GM18873 (cell line): Measurements from ENCODE around the gene UTP4.
A peak's percentile ranks its signal among the peaks of the same experiment; 100 is the strongest.

Source experiments
- ATAC-seq: cut with Tn5 transposase; IDR thresholded peaks from one replicate; pipeline ENCODE4 v1.9.1; 2021; ENCODE audit warnings: mild to moderate bottlenecking, moderate library complexity, moderate number of reproducible peaks; ENCODE audit not compliant: unreplicated experiment, low FRiP score

Gene UTP4

GRCh38 chr16:69132424-69133252, at the start of gene UTP4, which contains the start of gene CHTF8:
Gene UTP4, plus strand, starts transcription at chr16:69132649. Its CDS starts 811 bp downstream, at chr16:69133460.
Gene CHTF8, minus strand, starts transcription at chr16:69132588. Its CDS starts 11,130 bp downstream, at chr16:69121458.
- peak; percentile 63 for ATAC-seq

DNA sequence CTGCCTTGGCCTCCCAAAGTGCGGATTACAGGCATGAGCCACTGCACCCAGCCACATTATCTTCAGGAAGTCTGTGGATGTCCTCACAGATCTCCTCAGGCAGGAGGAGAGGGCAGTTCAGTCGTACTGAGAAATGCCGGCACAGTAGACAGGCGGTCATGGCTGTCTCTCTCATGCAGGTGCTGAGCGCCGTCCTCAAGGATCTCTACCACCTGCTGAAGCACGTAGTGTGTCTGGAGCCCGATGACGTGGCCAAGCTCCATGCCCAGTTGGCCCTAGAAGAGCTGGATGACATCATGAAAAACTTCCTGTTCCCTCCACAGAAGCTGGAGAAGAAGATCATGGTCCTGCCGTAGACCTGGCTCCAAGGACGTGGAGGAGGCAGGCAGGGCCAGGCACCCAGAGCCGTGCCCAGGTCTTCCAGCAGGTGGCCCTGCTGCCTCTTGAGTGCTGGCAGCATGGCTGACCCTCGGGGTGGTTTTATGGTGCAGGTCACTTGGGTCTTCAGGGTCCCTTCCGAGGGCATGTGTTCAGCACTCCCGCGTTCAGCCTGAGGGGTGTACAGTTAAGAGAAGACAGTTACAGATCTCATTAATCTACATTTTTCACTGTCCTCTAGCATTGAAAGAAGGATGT, 49.0 kb upstream of the UTP4 start:
- no peak for ATAC-seq

DNA sequence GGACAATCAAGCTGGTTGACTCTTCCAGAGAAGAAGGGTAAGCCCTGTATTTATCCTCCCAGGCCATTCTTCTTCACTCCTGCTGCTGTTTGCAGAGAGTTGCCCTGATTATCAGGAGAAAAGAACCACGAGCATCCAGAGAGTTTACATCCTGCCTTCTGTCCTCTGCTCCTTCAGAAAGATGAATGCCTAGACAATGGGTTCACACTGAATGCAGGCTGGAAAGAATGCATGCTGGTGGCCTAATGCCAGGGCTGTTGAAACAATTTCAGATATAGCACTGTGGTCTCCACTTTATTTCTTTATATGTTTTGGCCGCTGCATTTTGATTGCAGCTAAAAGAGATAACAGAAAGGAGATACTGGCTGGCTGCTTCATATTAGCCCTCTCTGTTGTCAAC, 48.2 kb upstream of the UTP4 start:
- no peak for ATAC-seq

DNA sequence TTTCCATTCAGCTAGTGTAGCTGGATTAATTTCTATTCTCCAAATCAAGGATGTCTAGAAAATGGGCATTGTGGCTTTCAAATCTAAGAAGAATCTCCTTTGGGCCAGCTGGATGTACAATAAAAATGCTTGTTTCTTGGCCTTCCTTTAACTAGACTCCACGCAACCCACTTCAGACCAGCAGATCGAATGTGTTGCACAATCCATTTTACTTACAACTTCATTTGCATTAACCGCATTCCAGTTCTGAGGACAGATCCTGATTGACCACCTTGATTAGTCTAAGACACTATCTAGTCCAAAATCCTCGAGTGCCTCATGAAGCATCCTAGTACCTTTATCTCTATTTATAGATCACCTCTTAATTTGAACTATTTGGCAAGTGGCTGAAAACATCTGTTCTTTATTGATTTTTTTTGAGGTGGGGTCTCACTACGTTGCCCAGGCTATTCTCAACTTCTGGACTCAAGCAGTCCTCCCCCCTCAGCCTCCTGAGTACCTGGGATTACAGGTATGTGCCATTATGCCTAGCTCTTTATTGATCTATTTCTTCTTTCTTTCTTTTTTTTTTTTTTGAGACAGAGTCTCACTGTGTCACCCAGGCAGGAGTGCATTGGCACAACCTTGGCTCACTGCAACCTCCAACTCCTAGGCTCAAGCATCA, 47.3 kb upstream of the UTP4 start:
- no peak for ATAC-seq

DNA sequence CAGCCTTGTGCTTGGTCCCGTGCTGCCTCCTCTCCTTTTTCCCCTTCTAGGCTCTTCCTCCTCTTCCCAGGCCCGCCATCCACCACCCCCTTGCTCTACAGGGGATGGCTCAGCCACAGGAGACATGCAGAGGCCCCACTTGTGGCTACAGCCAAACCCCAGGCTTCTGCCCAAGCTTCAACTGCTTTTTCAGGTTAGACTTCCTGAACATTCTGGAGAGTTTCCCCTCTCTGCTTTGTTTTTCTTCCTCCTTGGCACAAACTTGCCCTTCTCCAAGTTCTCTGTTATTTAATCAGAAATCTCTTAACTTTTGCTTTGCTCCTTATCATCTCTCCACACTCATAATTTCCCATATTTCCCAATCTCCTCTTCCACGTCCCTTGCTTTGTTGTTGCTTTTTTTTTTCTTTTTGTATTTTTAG, 45.3 kb upstream of the UTP4 start:
- ATAC-seq: no peak

DNA sequence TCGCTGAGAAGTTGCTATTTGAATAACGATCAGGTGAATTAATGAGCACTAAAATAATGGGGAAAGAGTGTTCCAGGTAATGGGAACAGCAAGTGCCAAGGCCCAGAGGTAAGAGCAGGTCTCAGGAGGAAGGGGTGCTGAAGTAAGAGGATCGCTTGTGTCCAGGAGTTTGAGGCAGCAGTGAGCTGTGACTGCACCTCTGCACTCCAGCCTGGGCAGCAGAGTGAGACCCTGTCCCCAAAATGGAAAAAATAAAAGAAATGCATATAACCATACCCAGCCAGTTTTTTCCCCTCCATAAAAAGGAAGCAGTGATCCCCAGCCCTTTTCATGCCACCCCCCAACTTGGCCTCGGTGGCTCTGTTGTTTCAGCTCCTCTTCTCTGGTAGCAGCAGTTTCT, 43.8 kb upstream of the UTP4 start:
- no peak for ATAC-seq

GRCh38 chr16:69089091-69089910, 43.1 kb upstream of the UTP4 start:
- ATAC-seq: no peak

DNA sequence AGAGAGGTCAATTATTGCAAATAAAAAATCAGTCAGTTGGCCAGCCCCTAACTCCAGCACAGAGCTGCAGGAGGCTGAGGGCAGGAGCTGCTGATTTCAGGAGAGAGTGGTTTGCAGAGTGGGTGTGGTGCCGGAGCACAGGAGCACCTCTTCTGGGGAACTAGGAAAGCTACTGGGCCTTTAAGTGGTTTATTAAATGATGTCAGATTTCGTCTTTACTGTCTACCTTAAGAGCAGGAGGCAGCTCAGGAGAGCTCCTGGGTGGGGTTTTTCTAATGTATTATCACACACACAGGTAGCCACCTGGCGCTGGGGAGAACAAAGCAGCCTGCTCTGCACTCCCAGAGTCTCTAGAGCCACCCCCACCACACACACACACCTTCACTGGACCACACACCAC, 38.5 kb upstream of the UTP4 start:
- ATAC-seq: no peak

GRCh38 chr16:69094501-69094900, 37.9 kb upstream of the UTP4 start:
- ATAC-seq: no peak

GRCh38 chr16:69095193-69095592, 37.3 kb upstream of the UTP4 start:
- ATAC-seq: no peak

GRCh38 chr16:69100071-69100691, 32.3 kb upstream of the UTP4 start:
- no peak for ATAC-seq

DNA sequence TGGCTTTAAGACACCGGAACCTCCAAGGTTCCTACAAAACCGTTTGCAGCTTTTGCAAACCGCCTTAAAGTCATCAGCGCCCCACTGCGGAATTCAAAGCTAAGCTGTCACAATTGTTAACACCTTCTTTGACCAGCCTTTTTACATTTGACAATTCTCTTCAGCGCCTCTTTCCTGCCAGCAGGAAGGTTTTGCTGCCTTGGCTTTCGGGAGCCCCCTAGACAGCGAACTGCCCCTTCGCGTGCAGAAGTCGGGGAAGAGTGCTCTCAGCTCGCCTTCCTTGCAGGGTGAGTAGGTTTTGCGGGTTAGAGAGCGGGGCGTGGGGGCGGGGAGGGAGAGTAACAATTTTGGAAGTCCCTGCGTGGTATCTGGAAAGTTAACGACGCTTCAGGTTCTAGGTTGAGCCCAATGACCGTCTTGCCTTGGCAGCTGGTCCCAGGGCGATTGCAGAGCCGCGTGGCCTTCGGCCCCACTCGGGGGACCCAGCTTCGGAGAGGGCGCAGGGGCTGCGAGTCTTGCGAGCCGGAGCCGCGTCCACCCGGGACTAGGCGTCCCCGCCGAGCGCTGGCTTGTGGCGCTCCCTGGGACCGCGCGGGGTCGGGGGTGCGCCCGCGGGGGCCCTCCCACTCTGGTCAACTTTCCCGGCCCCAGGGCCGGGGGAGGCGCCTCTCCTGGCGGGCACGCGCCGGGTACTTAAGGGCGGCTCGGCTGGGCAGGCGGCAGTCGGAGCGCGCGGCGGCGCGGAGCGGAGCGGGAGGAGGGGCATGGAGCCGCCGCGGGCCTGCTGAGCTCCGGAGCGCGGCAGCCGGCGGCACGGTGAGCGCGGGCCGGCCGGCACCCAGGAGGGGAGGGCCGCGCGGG, 26.7 kb upstream of the UTP4 start, which contains the start of gene HAS3:
Gene HAS3 (plus strand): TSS at position 153 of the 861 bp plus-strand sequence. CDS start 3,743 bp downstream, outside the sequence.
- no peak for ATAC-seq

GRCh38 chr16:69106491-69107315, 25.7 kb upstream of the UTP4 start:
- no peak for ATAC-seq

DNA sequence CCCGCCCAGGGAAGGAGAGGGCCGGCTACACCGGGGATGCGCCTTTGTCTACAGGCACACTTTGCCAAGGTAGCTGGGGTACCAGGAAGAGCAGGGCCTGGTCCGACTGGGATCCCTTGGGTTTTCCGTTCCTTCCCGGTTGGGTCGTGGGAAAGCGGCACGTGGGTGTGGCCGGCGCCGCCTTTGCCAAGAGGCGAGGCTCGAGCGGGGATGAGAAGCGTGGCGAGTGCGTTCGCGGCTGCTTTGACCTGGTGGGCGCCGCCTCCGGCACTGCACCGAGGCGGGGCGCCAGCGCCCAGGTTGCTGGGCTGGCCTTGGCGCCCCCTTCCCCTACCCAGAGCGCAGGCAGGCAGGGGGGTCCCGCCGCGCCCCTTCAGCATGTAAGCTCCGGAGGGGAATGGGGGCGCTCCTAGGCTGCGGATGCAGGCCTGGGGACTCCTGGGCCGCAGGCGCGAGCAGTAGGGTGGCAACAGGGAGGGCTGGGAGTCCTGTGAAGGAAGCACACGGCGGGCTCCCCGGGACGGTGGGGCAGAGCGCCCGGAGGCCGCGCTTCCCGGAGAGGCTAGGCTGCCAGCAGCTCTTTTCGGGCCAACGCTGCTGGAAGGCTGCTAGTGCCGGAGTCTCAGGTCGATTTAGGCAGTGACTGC, 25.0 kb upstream of the UTP4 start:
- no peak for ATAC-seq

- no peak for ATAC-seq
Observed at GRCh38 chr16:69108064-69108904, 24.2 kb upstream of the UTP4 start.

- no peak for ATAC-seq
Observed at GRCh38 chr16:69108905-69109252, 23.6 kb upstream of the UTP4 start.
